IPS-18a (cell line): ENCODE results near the gene CUEDC1.
"Not testable (repeated sequence)": the region's sequence is repeated elsewhere in the genome, so short reads cannot be mapped to it uniquely, and the experiment has no call there.

Source experiments
- H3K27ac ChIP-seq: one replicate; pipeline ENCODE4 v1.5.1; 2013; ENCODE audit warnings: low read length
- H3K27me3 ChIP-seq: one replicate; pipeline ENCODE4 v1.6.1; 2013; ENCODE audit warnings: mild to moderate bottlenecking, low read length; ENCODE audit not compliant: control insufficient read depth, insufficient read depth
- H3K36me3 ChIP-seq: one replicate; pipeline ENCODE4 v1.6.1; 2013; ENCODE audit warnings: low read depth, low read length; ENCODE audit not compliant: control insufficient read depth
- H3K4me1 ChIP-seq: one replicate; pipeline ENCODE4 v1.6.1; 2013; ENCODE audit warnings: low read depth, low read length; ENCODE audit not compliant: control insufficient read depth
- H3K4me3 ChIP-seq: one replicate; pipeline ENCODE4 v1.5.1; 2013; ENCODE audit warnings: low read length
- H3K9ac ChIP-seq: one replicate; pipeline ENCODE4 v1.6.1; 2013; ENCODE audit warnings: mild to moderate bottlenecking, low read length, moderate library complexity
- H3K9me3 ChIP-seq: one replicate; pipeline ENCODE4 v1.6.1; 2013; ENCODE audit warnings: low read depth, low read length; ENCODE audit not compliant: control insufficient read depth

The CUEDC1 gene

GRCh38 chr17:57926723-57927047 lies 28.5 kb downstream of the CUEDC1 start:
- Histone ChIP-seq H3K9me3 (no peaks in the 10 kb centered on the region), H3K4me3 (no peak overlapping the region), H3K27ac (no peak overlapping the region), H3K36me3 (no peaks in the 10 kb centered on the region), H3K9ac (no peak overlapping the region), H3K4me1 (peaks cover 11% of the 10 kb centered on the region), H3K27me3 (peaks cover 11% of the 10 kb centered on the region)

- Histone ChIP-seq H3K9me3 (no peaks in the 10 kb centered on the region), H3K36me3 (no peaks in the 10 kb centered on the region), H3K4me1 (peaks cover 11% of the 10 kb centered on the region), H3K27ac (no peak overlapping the region), H3K9ac (no peak overlapping the region), H3K27me3 (peaks cover 10% of the 10 kb centered on the region), H3K4me3 (no peak overlapping the region)
These were observed 29.7 kb downstream of the CUEDC1 start for GRCh38 chr17:57925361-57925990.

- Histone ChIP-seq H3K9me3 (no peaks in the 10 kb centered on the region), H3K4me1 (peaks cover 11% of the 10 kb centered on the region), H3K27ac (no peak overlapping the region), H3K27me3 (peaks cover 4% of the 10 kb centered on the region), H3K9ac (no peak overlapping the region), H3K36me3 (no peaks in the 10 kb centered on the region), H3K4me3 (no peak overlapping the region)
These were observed 30.5 kb downstream of the CUEDC1 start for GRCh38 chr17:57924677-57925076.

- no peaks in the 10 kb centered on the region for H3K9me3 ChIP-seq
- no peak overlapping the region for H3K27ac ChIP-seq
- H3K4me3 ChIP-seq, result no peak overlapping the region
- H3K4me1 ChIP-seq, result peaks cover 13% of the 10 kb centered on the region
- no peaks in the 10 kb centered on the region for H3K36me3 ChIP-seq
- H3K9ac ChIP-seq, result no peak overlapping the region
- H3K27me3 ChIP-seq, result peaks cover 4% of the 10 kb centered on the region
These were observed 31.9 kb downstream of the CUEDC1 start for GRCh38 chr17:57923182-57923872.

- not testable (repeated sequence) for H3K27me3 ChIP-seq, H3K4me3 ChIP-seq, H3K9me3 ChIP-seq, H3K9ac ChIP-seq, H3K36me3 ChIP-seq, H3K27ac ChIP-seq
- H3K4me1 ChIP-seq, result peaks cover 18% of the 10 kb centered on the region
These were observed 32.5 kb downstream of the CUEDC1 start for GRCh38 chr17:57922745-57923144.

GRCh38 chr17:57920916-57921703 lies 34.1 kb downstream of the CUEDC1 start:
- Histone ChIP-seq H3K9me3 (no peaks in the 10 kb centered on the region), H3K27me3 (peaks cover 4% of the 10 kb centered on the region), H3K4me1 (peaks cover 23% of the 10 kb centered on the region), H3K9ac (no peak overlapping the region), H3K36me3 (no peaks in the 10 kb centered on the region), H3K4me3 (no peak overlapping the region), H3K27ac (no peak overlapping the region)

GRCh38 chr17:57919918-57920317 lies 35.3 kb downstream of the CUEDC1 start:
- H3K36me3 ChIP-seq, result no peaks in the 10 kb centered on the region
- no peak overlapping the region for H3K9ac ChIP-seq
- H3K27ac ChIP-seq, result no peak overlapping the region
- H3K4me3 ChIP-seq, result no peak overlapping the region
- peaks cover under 1% of the 10 kb centered on the region for H3K27me3 ChIP-seq
- H3K4me1 ChIP-seq, result peaks cover 30% of the 10 kb centered on the region
- no peaks in the 10 kb centered on the region for H3K9me3 ChIP-seq

- no peaks in the 10 kb centered on the region for H3K36me3 ChIP-seq
- H3K27me3 ChIP-seq, result no peaks in the 10 kb centered on the region
- H3K4me1 ChIP-seq, result peaks cover 36% of the 10 kb centered on the region
- H3K4me3 ChIP-seq, result no peak overlapping the region
- H3K9me3 ChIP-seq, result no peaks in the 10 kb centered on the region
- no peak overlapping the region for H3K9ac ChIP-seq
- no peak overlapping the region for H3K27ac ChIP-seq
These were observed 37.0 kb downstream of the CUEDC1 start for GRCh38 chr17:57918017-57918895.

- Histone ChIP-seq H3K4me1 (peaks cover 36% of the 10 kb centered on the region), H3K27me3 (no peaks in the 10 kb centered on the region), H3K27ac (peak overlapping the region; percentile 61), H3K9ac (peak overlapping the region; percentile 52), H3K36me3 (no peaks in the 10 kb centered on the region), H3K4me3 (peak overlapping the region; percentile 8), H3K9me3 (no peaks in the 10 kb centered on the region)
These were observed 38.0 kb downstream of the CUEDC1 start for GRCh38 chr17:57916925-57917858.

- Histone ChIP-seq H3K9me3 (no peaks in the 10 kb centered on the region), H3K4me3 (peak overlapping the region; percentile 8), H3K36me3 (no peaks in the 10 kb centered on the region), H3K4me1 (peaks cover 42% of the 10 kb centered on the region), H3K9ac (peak overlapping the region; percentile 52), H3K27me3 (no peaks in the 10 kb centered on the region), H3K27ac (peak overlapping the region; percentile 61)
These were observed 39.0 kb downstream of the CUEDC1 start for GRCh38 chr17:57915985-57916757.
